Loucy (cell line): ENCODE results near the gene SNRPN.
A peak's percentile ranks its signal among the peaks of the same experiment; 100 is the strongest.

Experiments
- H2AFZ ChIP-seq: fragments of 200-600 bp; sonication (generic); 2 replicates; pipeline ENCODE4 v1.6.0; 2016; ENCODE audit warnings: antibody characterized with exemption, mild to moderate bottlenecking, low read length, moderate library complexity
- H3F3A ChIP-seq: fragments of 200-600 bp; 2 replicates; pipeline ENCODE4 v1.6.0; 2016; ENCODE audit warnings: antibody characterized with exemption, low read depth, mild to moderate bottlenecking
- H3K27me3 ChIP-seq: fragments of 200-600 bp; sonication (generic); 2 replicates; pipeline ENCODE4 v1.6.1; 2014; ENCODE audit warnings: low read length, mild to moderate bottlenecking; ENCODE audit not compliant: insufficient read depth, poor library complexity, severe bottlenecking
- H3K36me3 ChIP-seq: fragments of 200-600 bp; sonication (generic); 2 replicates; pipeline ENCODE4 v1.6.1; 2016; ENCODE audit warnings: low read length; ENCODE audit not compliant: insufficient read depth
- H3K4me1 ChIP-seq: fragments of 200-600 bp; sonication (generic); 2 replicates; pipeline ENCODE4 v1.5.1; 2014; ENCODE audit warnings: low read length, mild to moderate bottlenecking; ENCODE audit not compliant: insufficient read depth, poor library complexity, severe bottlenecking
- H3K4me2 ChIP-seq: fragments of 200-600 bp; sonication (generic); 2 replicates; pipeline ENCODE4 v1.6.0; 2014; ENCODE audit warnings: antibody characterized with exemption, low read length, low read depth, mild to moderate bottlenecking; ENCODE audit not compliant: poor library complexity, severe bottlenecking
- H3K4me3 ChIP-seq: fragments of 200-600 bp; sonication (generic); 2 replicates; pipeline ENCODE4 v1.5.1; 2014; ENCODE audit warnings: low read length, mild to moderate bottlenecking, mixed read lengths; ENCODE audit not compliant: poor library complexity, severe bottlenecking
- H3K79me2 ChIP-seq: fragments of 200-600 bp; sonication (generic); 2 replicates; pipeline ENCODE4 v1.6.1; 2014; ENCODE audit warnings: low read length; ENCODE audit not compliant: insufficient read depth
- H3K9ac ChIP-seq: fragments of 200-600 bp; sonication (generic); 2 replicates; pipeline ENCODE4 v1.6.0; 2014; ENCODE audit warnings: mild to moderate bottlenecking, low read depth, low read length, moderate library complexity; ENCODE audit not compliant: poor library complexity, severe bottlenecking
- H3K9me2 ChIP-seq: fragments of 200-600 bp; sonication (generic); replicated peaks from 2 replicates; pipeline ENCODE4 v1.6.1; 2016; ENCODE audit warnings: low read depth, low read length, mixed read lengths
- H3K9me3 ChIP-seq: fragments of 200-600 bp; sonication (generic); 2 replicates; pipeline ENCODE4 v1.6.1; 2014; ENCODE audit warnings: mild to moderate bottlenecking, antibody characterized with exemption, low read length, low read depth; ENCODE audit not compliant: insufficient read depth
- H4K20me1 ChIP-seq: fragments of 200-600 bp; sonication (generic); 2 replicates; pipeline ENCODE4 v1.6.0; 2014; ENCODE audit warnings: antibody characterized with exemption, low read length, mild to moderate bottlenecking; ENCODE audit not compliant: insufficient read depth, poor library complexity, severe bottlenecking
- CTCF ChIP-seq: fragments of 200-600 bp; sonication (generic); conservative IDR thresholded peaks from 2 replicates; pipeline ENCODE4 v1.5.1; 2014; ENCODE audit warnings: mild to moderate bottlenecking, antibody characterized with exemption, low read length
- EZH2phosphoT487 ChIP-seq: fragments of 200-600 bp; IDR thresholded peaks from 2 replicates; pipeline ENCODE4 v1.6.1; 2018; ENCODE audit warnings: antibody characterized with exemption, mild to moderate bottlenecking, moderate library complexity, borderline replicate concordance

Gene SNRPN

GRCh38 chr15:24955531-24955921, 739 bp downstream of the SNRPN start:
- Histone ChIP-seq H3K36me3 (no peaks in the 10 kb centered on the region), H3F3A (no peaks in the 10 kb centered on the region), H2AFZ (peak overlapping the region; percentile 57), H3K4me3 (peak overlapping the region; percentile 90), H3K4me1 (peaks cover 26% of the 10 kb centered on the region), H3K27me3 (no peaks in the 10 kb centered on the region), H3K4me2 (peak overlapping the region; percentile 75), H3K9me2 (no peaks in the 10 kb centered on the region), H4K20me1 (peaks cover 26% of the 10 kb centered on the region), H3K9me3 (no peaks in the 10 kb centered on the region), H3K79me2 (peaks cover 51% of the 10 kb centered on the region), H3K9ac (peak overlapping the region; percentile 77)
- TF ChIP-seq CTCF: no peak
- TF ChIP-seq EZH2phosphoT487: no peak

GRCh38 chr15:24956111-24956838, 1.5 kb downstream of the SNRPN start:
- Histone ChIP-seq H3K79me2 (peaks cover 59% of the 10 kb centered on the region), H3K27me3 (no peaks in the 10 kb centered on the region), H3K9me3 (no peaks in the 10 kb centered on the region), H3F3A (no peaks in the 10 kb centered on the region), H3K9ac (peak overlapping the region; percentile 77), H4K20me1 (peaks cover 34% of the 10 kb centered on the region), H3K4me1 (peaks cover 28% of the 10 kb centered on the region), H3K36me3 (no peaks in the 10 kb centered on the region), H3K9me2 (no peaks in the 10 kb centered on the region), H3K4me3 (peak overlapping the region; percentile 90), H2AFZ (peak overlapping the region; percentile 57), H3K4me2 (peak overlapping the region; percentile 75)
- TF ChIP-seq CTCF (no peak), EZH2phosphoT487 (no peak)

GRCh38 chr15:24957691-24958090, 2.9 kb downstream of the SNRPN start:
- no peak overlapping the region for H2AFZ ChIP-seq
- no peak for TF ChIP-seq CTCF
- no peak for TF ChIP-seq EZH2phosphoT487
- peak overlapping the region; percentile 77 for H3K9ac ChIP-seq
- peaks cover 38% of the 10 kb centered on the region for H4K20me1 ChIP-seq
- H3K4me1 ChIP-seq: peaks cover 28% of the 10 kb centered on the region
- no peaks in the 10 kb centered on the region for H3K9me2 ChIP-seq
- H3K9me3 ChIP-seq: no peaks in the 10 kb centered on the region
- no peaks in the 10 kb centered on the region for H3K27me3 ChIP-seq
- H3K79me2 ChIP-seq: peaks cover 68% of the 10 kb centered on the region
- H3K4me2 ChIP-seq: peak overlapping the region; percentile 75
- H3K36me3 ChIP-seq: peaks cover 5% of the 10 kb centered on the region
- H3K4me3 ChIP-seq: peak overlapping the region; percentile 90
- no peaks in the 10 kb centered on the region for H3F3A ChIP-seq
